ENCODE data around the gene PDE4C.
"Not testable (repeated sequence)": the region's sequence is repeated elsewhere in the genome, so short reads cannot be mapped to it uniquely, and the experiment has no call there.

The PDE4C gene

DNA sequence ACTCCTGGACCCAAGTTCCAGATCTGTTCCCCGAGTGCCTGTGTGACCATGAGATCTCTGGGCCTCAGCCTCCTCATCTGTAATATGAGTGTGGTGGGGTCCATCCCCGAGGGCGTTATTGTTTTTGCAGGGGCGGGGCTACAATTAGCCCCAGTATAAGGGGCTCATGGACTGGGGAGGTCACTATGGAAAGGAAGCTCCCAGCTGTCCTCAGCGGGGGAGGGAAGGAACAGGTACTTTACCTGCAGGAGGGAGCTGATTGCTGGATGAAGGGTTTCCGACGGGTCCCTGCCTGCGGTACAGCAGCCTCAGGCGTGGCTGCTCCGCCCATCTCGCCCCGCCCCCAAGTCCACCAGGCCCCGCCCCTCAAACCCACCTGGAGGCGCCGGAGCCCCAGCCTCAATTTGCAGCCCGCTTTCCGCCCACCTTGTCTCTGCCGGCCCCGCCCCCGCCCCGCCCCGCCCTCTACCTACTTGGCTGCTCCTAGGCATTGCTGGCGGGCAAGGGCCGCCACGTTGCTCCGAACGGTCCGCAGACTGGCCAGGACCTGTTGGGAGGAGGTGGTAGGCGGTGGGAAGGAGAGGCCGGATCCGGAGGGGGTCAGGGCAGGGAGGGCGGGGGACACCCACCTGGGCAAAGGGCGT is 5.5 kb downstream of the PDE4C start:
- FAIRE-seq = no peak

DNA sequence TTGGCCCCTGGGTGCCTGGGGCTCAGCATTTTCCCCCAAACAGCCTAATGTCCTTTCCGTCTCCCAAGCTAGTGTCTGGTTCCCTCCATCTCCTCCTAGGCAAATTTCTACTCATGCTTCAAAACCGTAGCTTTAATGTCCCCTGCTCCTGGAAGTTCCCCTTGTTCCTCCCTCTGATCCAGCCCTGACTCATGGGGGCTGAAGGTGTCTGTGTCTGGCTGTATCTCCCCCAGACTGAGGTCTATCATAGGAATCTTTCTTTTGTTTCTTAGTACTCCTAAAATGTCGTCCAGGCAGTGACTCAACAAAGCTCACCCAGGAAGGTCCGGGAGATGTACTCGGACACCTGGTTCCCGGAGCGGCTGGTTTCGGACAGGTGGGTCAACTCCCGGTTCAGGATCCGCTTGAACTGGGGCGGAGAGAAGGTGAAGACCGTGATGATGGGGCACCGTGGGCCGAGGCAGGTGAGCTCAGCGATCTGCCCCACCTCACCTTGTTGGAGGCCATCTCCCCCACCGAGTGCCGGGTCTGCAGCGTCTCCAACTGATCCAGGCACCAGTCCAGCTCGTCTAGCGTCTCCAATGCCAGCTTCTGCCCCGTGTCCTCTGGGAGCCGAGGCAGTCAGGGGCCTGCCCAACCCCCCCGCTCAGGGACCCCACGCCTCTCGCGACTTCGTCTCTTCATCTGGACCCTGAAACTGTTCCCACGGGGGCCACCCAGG is 6.2 kb downstream of the PDE4C start:
- no peak for FAIRE-seq

DNA sequence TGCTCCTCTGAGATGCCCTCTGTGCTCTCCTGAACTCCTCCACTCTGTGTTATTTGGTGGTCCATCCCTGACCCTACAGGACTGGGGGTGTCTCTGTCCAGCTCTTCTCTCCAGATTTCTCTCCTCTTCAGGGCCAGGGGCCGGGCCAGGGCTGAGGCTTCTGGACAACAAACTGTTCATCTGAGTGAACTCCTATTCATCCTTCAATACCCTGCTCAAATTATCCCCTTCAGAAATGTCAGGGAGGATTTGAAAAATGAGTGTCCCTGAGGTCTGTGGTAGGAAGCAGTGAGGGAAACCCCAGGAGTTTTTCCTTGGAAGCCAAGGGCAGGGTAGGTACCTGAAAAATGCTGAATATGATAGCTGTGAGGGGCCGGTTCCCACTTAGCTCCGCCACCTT is 7.6 kb downstream of the PDE4C start:
- no peak for FAIRE-seq

DNA sequence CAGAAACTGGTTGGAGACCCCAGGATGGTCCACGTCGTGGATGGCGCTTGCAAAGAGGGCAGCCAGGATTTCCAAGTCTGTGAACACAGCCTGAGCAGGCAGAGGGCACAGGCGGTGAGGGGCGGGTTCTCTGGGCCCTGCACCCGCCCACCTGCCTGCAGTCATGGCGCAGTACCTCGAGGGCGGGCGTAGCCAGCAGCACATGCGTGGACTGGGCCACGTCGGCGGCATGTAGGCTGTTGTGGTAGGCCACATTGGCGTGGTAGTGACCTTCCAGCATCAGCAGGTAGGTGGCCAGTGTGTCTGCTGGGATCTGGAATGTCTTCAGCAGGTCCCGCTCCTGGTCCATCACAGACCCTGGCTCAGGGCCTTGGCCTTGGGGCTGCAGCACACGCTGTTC is 8.1 kb downstream of the PDE4C start:
- FAIRE-seq = no peak

DNA sequence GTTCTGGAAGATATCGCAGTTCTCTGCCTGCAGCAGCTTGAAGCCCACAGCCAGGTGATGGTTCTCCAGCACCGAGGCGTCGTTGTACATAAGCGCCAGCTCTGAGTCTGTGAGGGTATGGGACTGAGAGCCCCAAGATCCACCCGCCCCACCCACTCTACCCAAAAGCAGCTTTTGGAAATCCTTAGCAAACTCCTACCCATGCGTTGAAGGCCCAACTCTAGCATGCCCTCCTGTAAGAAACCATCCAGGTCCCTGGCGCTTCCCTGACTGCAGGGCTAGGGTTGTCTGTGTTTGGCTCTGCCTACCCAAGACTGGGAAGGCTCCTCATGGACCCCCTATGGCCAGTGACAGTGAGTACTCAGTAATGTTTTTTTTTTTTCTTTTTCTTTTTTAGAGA is 9.4 kb downstream of the PDE4C start:
- FAIRE-seq = no peak

DNA sequence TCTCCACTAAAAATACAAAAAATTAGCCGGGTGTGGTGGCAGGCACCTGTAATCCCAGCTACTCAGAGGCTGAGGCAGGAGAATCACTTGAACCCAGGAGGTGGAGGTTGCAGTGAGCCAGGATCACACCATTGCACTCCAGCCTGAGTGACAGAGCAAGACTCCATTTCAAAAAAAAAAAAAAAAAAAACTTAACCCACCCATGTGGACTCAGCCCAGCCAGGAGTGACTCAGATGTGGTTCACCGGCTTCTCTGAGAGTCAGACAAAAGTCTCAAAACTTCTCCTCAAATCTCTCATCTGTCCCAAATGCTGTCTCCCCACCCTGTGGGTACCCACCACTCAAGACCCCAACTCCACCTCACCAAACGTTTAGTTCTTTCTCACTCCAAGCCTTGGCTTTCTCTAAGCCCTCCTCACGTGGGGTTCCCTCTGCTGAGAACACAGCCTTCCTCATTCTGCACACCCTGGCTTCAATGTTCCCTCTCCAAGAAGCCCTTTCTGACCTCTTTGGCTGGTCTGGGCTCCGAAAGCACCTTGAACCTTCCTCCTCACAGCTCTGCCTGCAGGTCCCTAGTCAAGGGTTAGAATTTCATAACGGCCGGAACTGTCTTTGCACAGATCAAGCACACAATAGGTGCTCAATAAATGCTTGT is 11.3 kb downstream of the PDE4C start:
- no peak for FAIRE-seq

DNA sequence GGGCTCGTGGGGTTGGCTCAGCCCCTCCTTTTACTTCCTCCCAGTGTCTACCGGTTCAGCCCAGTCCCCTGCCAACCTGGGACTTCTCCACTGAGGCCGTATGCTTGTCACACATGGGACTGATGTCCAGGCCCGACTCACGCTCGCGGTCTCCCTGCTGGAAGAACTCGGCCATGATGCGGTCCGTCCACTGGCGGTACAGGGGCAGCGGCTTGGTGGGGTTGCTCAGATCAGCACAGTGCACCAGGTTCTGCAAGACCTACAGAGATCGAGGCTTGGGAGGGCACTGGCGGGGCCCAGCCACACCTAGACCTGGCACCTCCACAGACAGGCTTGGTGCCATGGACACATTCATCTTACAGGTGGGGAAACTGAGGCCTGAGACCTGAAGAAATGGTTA is 14.6 kb downstream of the PDE4C start:
- FAIRE-seq = no peak

DNA sequence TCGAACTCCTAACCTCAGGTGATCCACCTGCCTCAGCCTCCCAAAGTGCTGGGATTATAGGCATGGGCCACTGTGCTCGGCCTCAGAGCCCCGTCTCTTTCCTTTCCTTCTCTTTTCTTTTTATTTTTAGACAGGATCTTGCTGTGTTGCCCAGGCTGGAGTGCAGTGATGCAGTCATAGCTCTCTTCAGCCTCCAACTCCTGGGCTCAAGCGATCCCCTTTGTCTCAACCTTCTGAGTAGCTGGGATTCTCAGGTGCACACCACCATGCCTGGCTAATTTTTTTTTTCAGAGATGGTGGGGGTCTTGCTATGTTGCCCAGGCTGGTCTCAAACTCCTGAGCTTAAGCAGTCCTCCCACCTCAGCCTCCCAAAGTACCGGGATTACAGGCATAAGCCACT is 16.3 kb downstream of the PDE4C start:
- FAIRE-seq = not testable (repeated sequence)

DNA sequence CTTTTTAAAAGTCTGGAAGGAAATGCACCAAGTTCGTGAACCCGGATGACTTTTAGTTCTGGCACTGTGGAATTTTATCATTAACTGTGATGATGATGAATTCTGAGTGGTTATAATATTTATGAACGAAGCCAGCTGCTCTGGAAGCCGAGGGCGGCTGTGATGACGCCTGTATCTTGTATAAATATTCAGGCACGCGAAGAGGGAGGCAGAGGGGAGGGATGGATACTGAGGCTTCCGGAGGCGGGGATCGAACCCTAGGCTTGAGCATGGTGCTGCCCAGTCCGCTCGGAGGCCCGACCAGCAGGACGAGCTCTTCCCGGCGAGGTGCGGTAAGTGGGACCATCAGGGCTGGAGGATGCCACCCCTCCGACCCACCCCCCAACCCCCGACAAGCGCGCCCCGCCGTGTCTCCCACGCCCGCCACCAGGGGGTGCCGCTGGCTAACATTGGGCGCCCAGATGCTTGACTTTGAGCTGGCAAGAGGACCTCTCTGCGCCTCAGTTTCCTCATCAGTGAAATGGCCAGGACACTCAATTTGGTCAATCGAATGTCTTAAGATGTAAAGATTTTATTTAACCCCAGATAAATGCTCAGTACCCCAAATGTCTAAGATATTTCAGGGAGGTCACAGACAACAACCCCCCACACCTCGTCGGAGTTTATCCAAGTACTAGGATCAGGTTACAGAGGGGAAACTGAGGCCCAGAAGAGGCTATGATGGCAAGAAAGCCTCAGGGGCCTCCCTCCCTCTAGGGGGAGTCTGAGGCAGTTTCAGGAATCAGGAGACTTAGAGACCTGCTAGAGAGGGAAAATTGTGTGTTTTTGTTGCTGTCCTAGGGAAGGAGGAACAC is 17.9 kb downstream of the PDE4C start:
- FAIRE-seq = no peak

DNA sequence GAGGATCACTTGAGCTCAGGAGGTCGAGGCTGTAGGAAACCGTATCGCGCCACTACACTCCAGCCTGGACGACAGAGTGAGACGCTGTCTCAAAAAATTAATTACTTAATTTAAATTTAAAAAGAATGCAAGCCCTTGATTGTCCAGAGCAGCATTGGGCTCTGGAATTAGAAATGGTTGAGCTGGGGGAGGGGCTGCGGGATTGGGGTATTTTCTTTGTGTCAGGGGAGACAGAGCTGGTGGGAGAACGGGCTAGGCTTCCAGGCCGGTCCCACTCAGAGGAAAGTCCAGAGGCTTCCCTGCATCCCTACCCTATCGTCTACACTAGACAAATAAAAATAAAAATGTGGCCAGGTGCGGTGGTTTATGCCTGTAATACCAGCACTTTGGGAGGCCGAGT is 20.2 kb downstream of the PDE4C start:
- FAIRE-seq = no peak

DNA sequence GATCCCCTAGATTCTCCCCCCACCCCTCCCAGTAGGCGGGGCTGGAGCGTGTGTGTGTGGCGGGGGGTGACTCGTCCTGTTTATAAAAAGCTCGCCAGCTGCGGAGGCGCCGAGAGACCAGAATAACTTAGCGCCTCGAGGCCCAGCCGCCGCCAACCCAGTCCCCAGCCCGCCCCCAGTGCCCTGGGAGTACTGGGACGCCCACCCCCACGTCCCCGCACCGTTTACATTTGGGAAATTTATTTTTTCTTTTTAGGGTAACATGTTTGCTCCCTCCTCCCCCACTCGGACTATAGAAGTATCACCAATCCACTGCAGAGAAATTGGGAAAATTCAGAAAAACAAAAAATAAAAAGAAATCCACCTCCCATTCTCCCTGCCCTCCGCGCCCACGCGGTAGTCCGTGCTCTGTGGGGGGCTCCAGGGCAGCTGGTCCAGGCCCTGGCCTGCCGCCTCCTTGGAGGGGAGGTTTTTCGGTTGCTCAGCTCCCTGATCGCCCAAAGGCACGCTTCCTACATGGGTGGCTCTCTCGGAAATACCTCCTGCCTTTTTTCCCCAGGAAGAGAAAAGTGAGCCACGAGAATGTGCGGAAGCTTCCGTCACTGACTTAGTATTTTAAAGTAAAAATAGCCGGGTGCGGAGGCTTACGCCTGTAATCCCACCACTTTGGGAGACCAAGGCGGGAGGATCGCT is 20.9 kb downstream of the PDE4C start:
- no peak for FAIRE-seq

DNA sequence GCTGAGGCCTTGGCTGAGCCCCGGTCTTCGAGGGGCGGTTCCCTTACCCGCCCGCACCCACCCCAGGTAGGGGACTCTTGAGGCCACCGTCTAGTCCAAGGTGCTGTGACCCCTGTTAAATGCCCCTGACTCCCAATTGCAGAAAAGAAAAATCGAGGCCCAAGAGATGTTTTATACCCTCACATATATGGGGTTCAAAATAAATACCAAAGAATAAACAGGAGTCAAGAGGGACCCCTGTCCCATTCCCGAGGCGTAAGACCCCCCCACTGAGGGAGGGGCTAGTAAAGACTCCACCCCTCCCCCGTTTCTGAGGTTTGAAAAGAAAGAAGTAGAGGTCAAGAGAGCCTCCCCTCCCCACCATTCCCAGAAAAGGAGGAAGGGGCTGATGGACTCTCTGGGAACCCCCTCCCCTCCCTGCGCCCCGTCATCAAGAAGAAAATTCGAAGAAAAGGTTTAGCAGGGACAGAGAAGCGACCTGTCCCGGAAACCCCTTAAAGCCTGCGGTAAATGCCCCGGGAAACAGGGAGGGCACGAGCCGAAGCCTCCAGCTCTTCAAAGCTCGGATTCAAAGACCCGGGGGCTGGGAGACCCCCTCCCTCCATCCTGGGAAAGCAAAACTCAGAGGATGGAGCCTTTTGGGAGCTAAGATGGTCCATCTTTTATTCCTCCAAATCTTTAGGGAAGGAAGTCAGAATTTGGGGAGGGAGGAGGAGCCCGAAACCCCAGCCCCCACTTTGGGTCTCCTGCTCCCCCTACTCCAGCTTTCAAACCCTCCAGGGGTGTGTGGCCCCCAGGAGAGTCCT is 21.6 kb downstream of the PDE4C start:
- FAIRE-seq = no peak

DNA sequence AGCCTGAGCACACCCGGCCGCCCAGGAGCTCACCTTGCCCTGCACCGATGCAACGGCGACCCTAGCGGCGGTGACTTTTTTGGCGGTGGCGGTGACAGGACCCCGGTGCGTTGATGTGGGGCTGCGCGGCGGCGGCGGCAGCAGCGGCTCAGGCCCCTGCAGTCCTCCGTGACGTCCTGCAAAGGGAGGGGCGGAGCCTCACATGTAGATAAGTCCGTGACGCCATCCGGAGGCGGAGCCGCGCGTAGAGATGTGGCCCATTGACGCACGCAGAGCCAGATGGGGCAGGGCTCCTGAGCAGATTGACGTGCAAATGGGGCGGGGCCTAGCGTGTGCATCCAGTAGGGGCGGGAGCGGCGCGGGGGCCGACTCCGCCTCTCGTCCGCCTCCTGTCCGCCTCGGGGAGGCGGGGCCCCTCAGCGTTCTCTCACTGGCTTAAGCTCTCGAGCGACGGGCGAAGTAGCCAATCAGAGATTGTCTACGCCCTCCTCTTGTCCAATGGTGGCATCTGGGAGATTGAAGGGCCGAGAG is 22.3 kb downstream of the PDE4C start, which contains the start of gene RAB3A:
Gene RAB3A (minus strand): TSS at position 180 of the 531 bp plus-strand sequence. CDS start 1,302 bp downstream, outside the sequence.
- FAIRE-seq = peak; percentile 93

DNA sequence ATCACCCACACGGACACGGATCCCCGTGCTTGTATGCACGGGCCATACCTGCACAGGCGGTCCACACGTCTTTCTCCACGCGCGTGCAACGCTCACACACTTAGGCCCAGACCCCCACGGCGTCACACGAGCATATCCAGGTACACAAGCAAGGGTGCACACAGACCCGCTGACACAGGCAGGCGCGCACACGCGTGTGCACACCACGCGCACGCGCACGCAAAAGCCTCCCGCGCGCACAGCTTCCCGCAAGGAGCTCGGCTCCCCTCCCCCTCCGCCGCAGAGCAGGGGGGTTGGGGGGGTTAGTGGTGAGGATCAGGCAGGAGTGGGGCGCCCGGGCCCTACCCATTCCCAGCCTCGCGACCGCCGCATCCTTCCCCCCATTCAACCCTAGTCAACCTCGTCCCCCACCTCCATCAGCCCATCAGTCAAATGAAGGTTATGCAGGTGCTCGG is 22.8 kb downstream of the PDE4C start:
- FAIRE-seq = no peak

DNA sequence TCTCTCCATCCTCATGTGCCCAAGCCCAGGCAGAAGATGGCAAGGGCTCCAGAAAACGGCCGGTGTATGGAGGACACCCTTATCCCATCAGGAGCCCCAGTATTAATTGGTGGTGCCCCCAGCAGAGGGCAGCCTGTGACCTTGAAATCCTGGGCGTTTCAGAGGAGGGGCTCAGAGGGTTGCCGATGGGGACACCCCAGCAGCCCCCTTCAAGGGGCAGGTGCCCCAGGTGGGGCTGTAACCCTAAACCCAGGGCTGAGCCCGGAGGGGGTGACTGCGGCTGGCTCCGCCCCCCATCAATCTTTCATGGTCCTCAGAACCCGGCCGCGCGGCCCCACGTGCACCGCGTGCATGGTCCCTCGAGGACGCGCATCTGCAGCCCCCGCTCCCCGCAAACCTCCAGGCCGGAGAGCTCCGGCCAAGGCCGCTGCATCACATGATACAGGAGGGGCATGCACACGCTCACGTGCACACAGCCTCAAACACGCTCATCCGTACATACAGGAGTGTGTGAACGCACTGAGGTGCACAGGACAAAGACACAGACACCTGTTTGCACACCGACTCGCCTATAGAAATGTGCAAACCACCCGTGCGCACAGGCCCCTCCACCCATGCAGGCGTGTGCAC is 23.3 kb downstream of the PDE4C start:
- no peak for FAIRE-seq

DNA sequence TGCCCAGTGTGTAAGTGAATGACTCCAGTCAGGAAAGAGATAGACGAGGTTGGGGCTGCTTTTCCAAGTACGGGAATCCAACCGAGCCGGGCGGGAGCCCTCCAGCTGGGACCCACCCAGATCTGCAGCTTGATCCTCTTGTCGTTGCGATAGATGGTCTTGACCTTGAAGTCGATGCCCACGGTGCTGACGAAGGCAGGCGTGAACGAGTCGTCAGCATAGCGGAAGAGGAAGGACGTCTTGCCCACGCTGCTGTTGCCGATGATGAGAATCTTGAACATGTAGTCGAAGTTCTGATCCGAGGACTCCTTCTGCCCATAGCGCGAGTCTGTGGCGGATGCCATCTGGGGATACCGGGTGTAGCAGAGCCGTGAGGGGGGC is 23.9 kb downstream of the PDE4C start:
- FAIRE-seq = no peak

DNA sequence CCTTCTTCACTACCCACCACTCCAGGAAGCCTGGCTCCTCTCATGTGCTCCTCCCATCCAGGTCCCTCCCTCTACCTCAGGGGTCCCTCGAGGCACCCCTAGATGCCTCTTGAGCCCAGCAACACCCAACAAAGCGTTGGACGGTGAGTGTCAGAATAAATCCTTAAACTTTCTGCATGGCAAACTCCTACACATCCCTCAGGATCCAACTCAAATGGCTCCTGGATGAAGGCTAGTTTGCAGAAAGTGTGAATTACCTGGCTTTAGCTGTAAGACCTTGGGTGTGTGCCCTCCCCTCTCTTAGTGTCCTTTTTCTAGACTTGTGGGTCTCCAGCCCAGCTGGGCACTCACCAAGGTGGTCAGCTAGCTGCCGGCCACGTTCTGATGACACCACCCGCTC is 27.9 kb downstream of the PDE4C start:
- FAIRE-seq = no peak

DNA sequence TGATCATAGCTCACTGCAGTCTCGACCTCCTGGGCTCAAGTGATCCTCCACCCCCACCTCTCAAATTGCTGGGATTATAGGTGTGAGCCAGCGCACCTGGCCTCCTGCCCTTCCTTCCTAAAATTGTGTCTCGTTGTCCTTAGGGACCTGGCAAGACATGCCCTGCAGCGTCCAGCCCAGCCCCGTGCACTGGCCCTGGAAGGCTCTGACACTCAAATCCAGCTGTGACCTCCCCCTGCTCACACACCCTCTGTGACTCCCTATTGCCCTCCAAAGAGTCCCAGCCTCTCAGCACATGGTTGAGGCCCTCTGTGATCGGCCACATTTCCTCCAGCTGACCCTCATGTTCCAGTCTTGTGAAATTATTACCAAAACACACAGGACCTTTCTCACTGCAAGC is 28.3 kb downstream of the PDE4C start:
- FAIRE-seq = no peak

DNA sequence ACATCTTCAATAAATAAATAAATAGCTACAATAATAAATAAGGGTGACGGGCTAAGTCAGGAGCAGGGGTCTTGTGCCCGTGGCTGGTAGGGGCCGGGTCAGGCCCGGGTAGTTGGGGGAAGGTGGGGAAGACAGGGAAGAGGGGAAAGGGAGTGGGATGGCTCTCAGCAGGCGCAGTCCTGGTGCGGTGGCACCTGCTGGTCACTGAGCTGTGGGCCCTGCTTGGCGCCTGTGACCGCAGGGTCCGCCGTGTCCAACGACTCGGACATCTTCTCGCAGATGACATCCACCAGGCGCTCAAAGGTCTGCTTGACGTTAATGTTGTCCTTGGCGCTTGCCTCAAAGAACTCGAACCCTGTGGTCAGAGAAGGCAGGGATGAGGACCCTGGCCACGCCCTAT is 28.9 kb downstream of the PDE4C start:
- FAIRE-seq = no peak

DNA sequence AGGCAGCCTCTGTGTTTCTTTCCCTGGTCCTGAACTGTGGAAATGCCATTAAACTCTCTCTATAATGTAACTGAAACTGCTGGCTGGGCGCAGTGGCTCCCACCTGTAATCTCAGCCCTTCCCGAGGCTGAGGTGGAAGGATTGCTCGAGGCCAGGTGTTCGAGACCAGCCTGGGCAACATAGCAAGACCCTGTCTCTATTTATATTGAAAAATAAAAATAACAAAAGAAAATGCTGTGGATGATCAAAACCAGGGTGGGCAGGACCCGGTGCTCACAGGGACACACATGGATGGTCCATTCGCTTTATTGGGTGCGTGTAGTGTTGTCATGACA is 29.8 kb downstream of the PDE4C start:
- no peak for FAIRE-seq

Data from TTC549 (cell line).